Stimulated activated CD4-positive, alpha-beta T cell treated with anti-CD3 and anti-CD28 coated beads, Interleukin-4, amount 100 ng/mL, for 48 hours (primary cell): Measurements from ENCODE around the gene TRIM29.

Source experiments
- DNase-seq, 2 donors: peaks; one replicate each; pipeline ENCODE4 v3.0.0-alpha.2; 2020; ENCODE audit warnings: low read depth in 2 of 2

Gene TRIM29

DNA sequence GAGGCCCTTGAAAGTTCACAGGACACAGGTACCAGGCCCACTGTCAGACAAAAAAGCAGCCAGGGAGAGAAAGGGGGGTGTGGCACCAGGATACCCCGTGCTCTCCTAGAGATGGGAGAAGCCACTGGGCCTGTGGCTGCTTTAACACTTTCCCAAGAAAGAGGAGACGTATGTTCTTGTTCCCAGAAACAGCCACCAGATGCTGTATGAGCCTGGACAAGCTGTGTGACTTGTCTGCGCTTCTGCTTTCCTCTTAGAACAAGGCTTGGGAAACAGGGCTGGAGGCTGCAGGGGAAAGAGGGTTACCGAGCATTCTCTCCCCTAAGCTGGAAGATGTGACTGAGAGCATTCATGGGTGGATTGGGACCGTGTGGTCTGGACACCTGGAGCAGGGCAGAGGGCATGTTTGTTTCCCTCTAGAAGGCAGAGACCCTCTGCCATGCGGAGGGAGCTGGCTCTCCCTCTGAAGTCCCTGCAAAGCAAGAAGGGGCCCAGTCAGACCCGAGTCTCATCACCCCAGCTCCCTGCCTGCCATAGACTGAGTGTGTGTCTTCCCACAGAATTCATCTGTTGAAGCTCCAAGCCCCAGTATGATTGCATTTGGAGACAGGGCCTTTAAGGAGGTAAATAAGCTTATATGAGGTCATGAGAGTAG is 74.1 kb downstream of the TRIM29 start:
- no peak for DNase-seq

DNA sequence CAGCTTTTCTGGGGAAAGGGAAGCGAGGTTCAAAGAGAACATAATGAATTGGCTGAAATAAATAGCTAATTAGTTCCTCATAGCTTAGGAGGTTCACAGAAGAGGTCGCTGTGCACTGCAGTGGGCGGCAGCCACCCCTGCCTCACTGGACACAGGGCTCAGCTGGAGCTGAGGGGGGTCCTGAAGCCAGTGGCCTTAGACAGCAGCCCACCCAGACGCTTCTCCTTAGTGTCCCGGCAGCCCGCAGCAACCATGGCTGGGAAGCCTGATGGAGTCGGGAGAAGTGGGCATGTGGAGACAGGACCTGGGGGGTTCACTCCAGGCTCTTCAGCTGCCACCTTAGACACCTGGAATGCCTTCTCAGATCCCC is 75.4 kb downstream of the TRIM29 start:
- no peak for DNase-seq

GRCh38 chr11:120061761-120062560 is 76.0 kb downstream of the TRIM29 start:
- DNase-seq: no peak
